ENCODE measurements around the gene DAP. TPM values are rescaled to one million over a fixed set of nuclear protein-coding genes. Genes with fewer than 3 reads are reported as not detected.
"Not testable (repeated sequence)": the region's sequence is repeated elsewhere in the genome, so short reads cannot be mapped to it uniquely, and the experiment has no call there.

DAP gene
- total RNA-seq, 1 donor from 2014 or later = 13.6 TPM

DNA sequence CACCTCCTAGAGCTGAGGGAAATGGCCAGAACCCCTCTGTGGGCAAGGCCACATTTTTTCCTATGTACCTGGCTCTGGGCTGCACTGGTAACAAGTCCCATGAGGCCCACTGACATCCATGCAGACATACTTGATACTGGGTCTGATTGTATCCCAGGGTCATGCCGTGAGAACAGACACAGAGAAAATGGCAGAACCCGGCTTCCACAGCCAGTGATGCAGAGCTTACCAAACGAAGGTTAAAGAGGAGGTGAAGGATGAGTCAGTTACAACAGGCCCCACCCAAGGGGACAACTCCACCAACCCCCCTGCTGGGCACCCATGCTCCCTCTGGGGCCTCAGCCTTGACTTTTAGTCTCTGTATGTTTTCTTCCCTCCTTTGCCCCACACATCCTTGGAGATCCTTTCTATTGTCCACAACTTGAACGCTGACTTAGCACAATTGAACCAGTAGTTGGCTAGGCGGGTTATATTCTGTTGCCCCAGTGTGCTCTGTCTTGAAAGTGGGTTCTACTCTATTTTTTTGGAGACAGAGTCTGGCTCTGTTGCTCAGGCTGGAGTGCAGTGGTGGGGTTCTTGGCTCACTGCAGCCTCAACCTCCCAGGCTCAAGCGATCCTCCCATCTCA lies 93.5 kb downstream of the DAP start:
- intact Hi-C loops (cut with DNase I) = no loop called here
- no peak for DNase-seq
- no peak for ATAC-seq (ENCODE audit: poor library complexity)

GRCh38 chr5:10666531-10667299 lies 94.3 kb downstream of the DAP start:
- intact Hi-C loops (cut with DNase I) = no loop called here
- ATAC-seq (ENCODE audit: poor library complexity) (no peak), DNase-seq (no peak)

- no peak for ATAC-seq (ENCODE audit: poor library complexity)
- no peak for DNase-seq
- intact Hi-C loops (cut with DNase I) = no loop called here
Observed at GRCh38 chr5:10665799-10666198, 95.2 kb downstream of the DAP start.

GRCh38 chr5:10664180-10664769 lies 96.8 kb downstream of the DAP start:
- DNase-seq; intact Hi-C loops (cut with DNase I); ATAC-seq (ENCODE audit: poor library complexity): not testable (repeated sequence)

DNA sequence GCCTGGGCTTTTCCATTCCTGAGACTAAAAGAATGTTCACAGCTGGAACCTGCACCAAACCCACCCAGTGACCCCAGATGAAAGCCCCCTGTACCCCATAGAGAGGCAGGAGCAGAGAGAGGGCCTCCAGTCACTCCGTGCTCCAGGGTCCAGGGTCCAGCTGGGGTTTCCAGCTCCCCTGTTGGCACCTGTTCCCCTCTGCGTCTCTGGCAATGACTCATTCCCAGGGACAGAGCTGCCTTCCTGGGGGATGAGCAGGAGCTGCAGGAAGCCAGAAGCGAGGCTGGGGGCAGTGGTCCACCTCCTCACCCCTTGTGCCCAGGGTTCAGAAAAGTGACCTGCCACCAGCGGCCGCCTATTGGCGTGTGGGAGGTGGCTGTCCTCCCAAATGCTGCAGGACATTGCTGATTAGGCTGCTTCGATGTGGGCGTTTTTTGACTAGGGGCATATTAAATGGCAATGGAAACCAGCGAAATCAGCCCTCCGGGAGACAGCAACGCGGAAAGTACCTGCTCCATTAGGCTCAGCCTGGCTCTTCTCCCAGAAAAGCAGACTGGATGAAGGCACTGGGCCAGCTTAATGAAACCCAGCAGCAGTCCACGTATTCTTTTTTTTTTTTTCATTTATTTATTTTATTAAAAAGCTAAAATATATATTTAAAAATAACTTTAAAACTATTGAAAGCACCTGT lies 97.4 kb downstream of the DAP start:
- ATAC-seq (ENCODE audit: poor library complexity) = peak; percentile 77
- DNase-seq = no peak
- intact Hi-C loops (cut with DNase I) = no loop called here

- DNase-seq = no peak
- ATAC-seq (ENCODE audit: poor library complexity) = no peak
- intact Hi-C loops (cut with DNase I) = no loop called here
Observed at GRCh38 chr5:10662661-10663488, 98.2 kb downstream of the DAP start.

DNA sequence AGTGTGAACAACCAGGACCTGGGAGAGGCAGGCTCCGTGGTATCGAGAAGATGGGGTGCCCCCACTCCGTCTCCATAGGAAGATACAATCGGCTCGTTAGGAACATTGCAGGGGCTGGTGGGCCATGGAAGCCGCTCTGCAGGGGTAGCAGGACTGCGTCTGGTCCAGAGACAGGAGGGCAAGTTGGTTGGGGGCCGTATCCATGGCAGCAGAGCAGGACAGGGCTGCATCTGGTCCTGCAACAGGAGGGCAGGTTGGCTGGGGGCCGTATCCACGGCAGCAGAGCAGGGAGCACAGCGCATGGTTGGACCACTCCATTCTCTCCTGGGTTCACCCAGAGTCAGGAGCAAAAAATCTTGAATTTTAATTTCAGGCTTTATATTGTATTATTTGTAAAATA lies 99.0 kb downstream of the DAP start:
- no peak for DNase-seq
- intact Hi-C loops (cut with DNase I) = no loop called here
- no peak for ATAC-seq (ENCODE audit: poor library complexity)

- intact Hi-C loops (cut with DNase I) = no loop called here
- DNase-seq = no peak
- no peak for ATAC-seq (ENCODE audit: poor library complexity)
Observed at GRCh38 chr5:10661401-10661800, 99.6 kb downstream of the DAP start.

- no peak for DNase-seq
- intact Hi-C loops (cut with DNase I) = no loop called here
- ATAC-seq (ENCODE audit: poor library complexity) = no peak
Observed at GRCh38 chr5:10660720-10661387, 100.2 kb downstream of the DAP start.

DNA sequence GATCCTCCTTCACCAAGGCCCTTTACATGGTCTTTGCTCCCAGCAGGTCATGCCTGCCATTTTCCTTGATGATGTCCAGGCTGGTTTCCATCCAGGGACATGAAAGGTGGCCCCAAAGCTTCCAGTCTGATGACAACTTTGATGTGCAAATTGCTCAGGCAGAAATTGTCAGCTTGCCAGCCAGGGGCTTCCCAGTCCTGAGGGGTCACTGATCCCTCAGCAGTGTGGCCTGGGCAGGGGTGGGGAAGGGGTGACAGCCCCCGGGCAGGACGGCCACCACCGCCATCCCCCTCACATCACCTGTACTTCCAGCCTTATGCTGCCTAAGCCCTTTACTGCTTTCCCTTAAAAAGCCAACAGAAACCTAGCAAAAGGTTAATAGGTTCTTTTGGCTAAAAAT lies 100.9 kb downstream of the DAP start:
- DNase-seq (no peak), ATAC-seq (ENCODE audit: poor library complexity) (no peak)
- intact Hi-C loops (cut with DNase I) = no loop called here

GRCh38 chr5:10658265-10658664 lies 102.8 kb downstream of the DAP start:
- intact Hi-C loops (cut with DNase I) = no loop called here
- no peak for DNase-seq
- no peak for ATAC-seq (ENCODE audit: poor library complexity)

- intact Hi-C loops (cut with DNase I) = no loop called here
- DNase-seq = no peak
- ATAC-seq (ENCODE audit: poor library complexity) = no peak
Observed at GRCh38 chr5:10655972-10656830, 104.8 kb downstream of the DAP start.

- intact Hi-C loops (cut with DNase I) = no loop called here
- ATAC-seq (ENCODE audit: poor library complexity) = no peak
- no peak for DNase-seq
Observed at GRCh38 chr5:10655161-10655971, 105.7 kb downstream of the DAP start.

DNA sequence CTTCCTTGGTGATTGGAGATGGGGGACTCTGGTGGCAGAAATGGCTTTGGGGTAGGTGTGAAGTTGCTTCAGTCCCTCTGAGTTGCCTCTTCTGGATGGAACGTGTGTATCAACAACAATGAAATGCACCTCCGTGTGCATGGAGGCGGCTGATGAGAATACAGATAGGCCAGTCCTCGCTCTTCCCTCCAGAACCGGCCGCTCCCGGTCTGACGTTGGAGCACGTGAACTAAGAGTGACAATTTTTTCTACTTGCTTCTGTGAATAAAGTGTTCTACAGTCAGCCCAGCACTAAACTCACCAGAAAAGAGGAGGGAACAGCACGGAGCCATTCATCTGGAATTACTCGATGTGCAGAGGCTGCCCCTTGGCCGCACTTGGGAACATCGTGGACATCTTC lies 106.5 kb downstream of the DAP start:
- intact Hi-C loops (cut with DNase I) = no loop called here
- ATAC-seq (ENCODE audit: poor library complexity) (no peak), DNase-seq (no peak)

DNA sequence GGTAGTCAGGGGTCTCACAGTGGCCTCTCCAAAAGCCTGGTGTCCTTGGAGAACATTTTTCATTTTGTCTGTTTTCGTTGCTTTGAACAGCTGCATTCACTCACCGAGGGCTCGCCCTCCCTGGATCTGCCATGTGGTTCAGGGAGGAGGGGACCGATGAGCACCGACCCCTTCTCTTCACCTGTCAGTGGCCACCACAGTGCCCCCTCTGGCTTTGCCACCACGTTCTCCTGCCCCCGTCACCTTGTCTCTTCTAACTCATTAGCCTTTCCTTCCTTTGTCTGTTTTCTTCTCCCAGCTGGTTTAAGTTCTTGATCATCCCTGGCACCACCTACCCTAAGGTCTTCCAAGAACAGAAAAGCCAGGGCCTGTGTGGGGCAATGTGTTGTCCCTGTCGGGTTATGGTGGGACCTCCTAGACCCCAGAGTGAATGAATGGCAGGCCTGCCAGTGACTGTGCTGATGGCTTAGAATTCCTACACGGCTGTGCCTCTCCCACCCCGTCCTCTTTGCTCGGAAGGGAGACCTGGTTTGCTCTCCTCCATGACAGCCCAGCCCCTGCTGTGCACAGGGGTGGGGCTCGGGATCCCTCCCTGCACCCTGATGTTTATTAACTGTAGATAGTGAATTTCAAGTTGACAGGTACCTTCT lies 107.2 kb downstream of the DAP start:
- intact Hi-C loops (cut with DNase I) = no loop called here
- ATAC-seq (ENCODE audit: poor library complexity) (peak; percentile 26), DNase-seq (no peak)

GRCh38 chr5:10653043-10653442 lies 108.0 kb downstream of the DAP start:
- intact Hi-C loops (cut with DNase I) = no loop called here
- DNase-seq (peak; percentile 88), ATAC-seq (ENCODE audit: poor library complexity) (peak; percentile 89)

Measured in Right ventricle myocardium superior (tissue), 1 donor.